Gastroesophageal sphincter (tissue), 4 donors: ENCODE results near the gene TRAPPC4. TPM values are rescaled to one million over a fixed set of nuclear protein-coding genes. Genes with fewer than 3 reads are reported as not detected.
"Not testable (repeated sequence)": the region's sequence is repeated elsewhere in the genome, so short reads cannot be mapped to it uniquely, and the experiment has no call there.

Experiments used
- ATAC-seq: fragments of 150-250 bp; one replicate; pipeline ENCODE4 v1.9.1; 2016; ENCODE audit warnings: mild to moderate bottlenecking, moderate library complexity
- H3K27ac ChIP-seq, 4 donors: fragments of 200-600 bp; sonication (generic) in 3 of 4; 1 replicate in 3 of 4; 2 replicates in 1 of 4; pipeline ENCODE4 v1.5.1; 2016 to 2019
- H3K27me3 ChIP-seq: fragments of 200-600 bp; sonication (generic); one replicate; pipeline ENCODE4 v1.5.1; 2019
- H3K36me3 ChIP-seq, 2 donors: fragments of 200-600 bp; sonication (generic); one replicate each; pipeline ENCODE4 v1.5.1; 2019; ENCODE audit warnings: control low read depth in 1 of 2
- H3K4me1 ChIP-seq, 3 donors: fragments of 200-600 bp; sonication (generic); 1 replicate in 2 of 3; 2 replicates in 1 of 3; pipeline ENCODE4 v1.5.1; 2016 to 2019; ENCODE audit warnings: control low read depth in 2 of 3
- H3K4me3 ChIP-seq, 2 donors: fragments of 200-600 bp; sonication (generic); one replicate each; pipeline ENCODE4 v1.5.1; 2019; ENCODE audit warnings: mild to moderate bottlenecking in 1 of 2, moderate library complexity in 1 of 2
- H3K9me3 ChIP-seq, 3 donors: fragments of 200-600 bp; sonication (generic); one replicate each; pipeline ENCODE4 v1.5.1; 2017 to 2019; ENCODE audit warnings: control low read depth in 2 of 3
- EP300 ChIP-seq: sonication (generic); formaldehyde crosslinking; IDR thresholded peaks from one replicate; pipeline ENCODE4 v1.6.1; 2017; ENCODE audit warnings: antibody characterized with exemption, mild to moderate bottlenecking
- POLR2A ChIP-seq, 2 donors: fragments of 450-650 bp; IDR thresholded peaks; one replicate each; pipeline ENCODE4 v1.6.1; 2017; ENCODE audit warnings: antibody characterized with exemption in 2 of 2, mild to moderate bottlenecking in 2 of 2, moderate library complexity in 1 of 2
- POLR2AphosphoS5 ChIP-seq: sonication (generic); formaldehyde crosslinking; IDR thresholded peaks from one replicate; pipeline ENCODE4 v1.6.1; 2017; ENCODE audit warnings: antibody characterized with exemption
- WGBS, 2 donors: methylation state at CpG; one replicate each; pipeline ENCODE4 v1.1.5; 2018; ENCODE audit warnings: low coverage in 1 of 2; 5-methylcytosine and 5-hydroxymethylcytosine counted together
- total RNA-seq, 4 donors: library from RNA; depleted of rRNA; stranded (reverse); fragments of >200 nt; gene quantifications; one replicate each; pipeline ENCODE4 v1.1.0, GENCODE V29; 2016
- TF ChIP-seq, protein P1 (sequence below), 4 experiments: fragments of 200-600 bp in 2 of 4; fragments of 450-650 bp in 2 of 4; sonication (generic) in 1 of 4; IDR thresholded peaks; one replicate each; pipeline ENCODE4 v1.5.1; 2017 to 2019; ENCODE audit warnings: antibody characterized with exemption in 4 of 4, mild to moderate bottlenecking in 2 of 4, moderate library complexity in 2 of 4

Gene TRAPPC4
- total RNA-seq, 4 donors from 2014 or later = 44.4 to 69.0 (median 52.1) TPM

GRCh38 chr11:119034813-119035212 is 16.2 kb downstream of the TRAPPC4 start:
- TF ChIP-seq POLR2AphosphoS5 = no peak
- no peak for TF ChIP-seq POLR2A (IDR thresholded peaks at IDR 0.05)
- TF ChIP-seq EP300 = no peak
- TF ChIP-seq, protein P1, sequence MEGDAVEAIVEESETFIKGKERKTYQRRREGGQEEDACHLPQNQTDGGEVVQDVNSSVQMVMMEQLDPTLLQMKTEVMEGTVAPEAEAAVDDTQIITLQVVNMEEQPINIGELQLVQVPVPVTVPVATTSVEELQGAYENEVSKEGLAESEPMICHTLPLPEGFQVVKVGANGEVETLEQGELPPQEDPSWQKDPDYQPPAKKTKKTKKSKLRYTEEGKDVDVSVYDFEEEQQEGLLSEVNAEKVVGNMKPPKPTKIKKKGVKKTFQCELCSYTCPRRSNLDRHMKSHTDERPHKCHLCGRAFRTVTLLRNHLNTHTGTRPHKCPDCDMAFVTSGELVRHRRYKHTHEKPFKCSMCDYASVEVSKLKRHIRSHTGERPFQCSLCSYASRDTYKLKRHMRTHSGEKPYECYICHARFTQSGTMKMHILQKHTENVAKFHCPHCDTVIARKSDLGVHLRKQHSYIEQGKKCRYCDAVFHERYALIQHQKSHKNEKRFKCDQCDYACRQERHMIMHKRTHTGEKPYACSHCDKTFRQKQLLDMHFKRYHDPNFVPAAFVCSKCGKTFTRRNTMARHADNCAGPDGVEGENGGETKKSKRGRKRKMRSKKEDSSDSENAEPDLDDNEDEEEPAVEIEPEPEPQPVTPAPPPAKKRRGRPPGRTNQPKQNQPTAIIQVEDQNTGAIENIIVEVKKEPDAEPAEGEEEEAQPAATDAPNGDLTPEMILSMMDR (IDR thresholded peaks at IDR 0.05) = no peak
- 67 to 79% methylated on average over 2 of the region's 3 CpGs for WGBS, 2 donors

GRCh38 chr11:119038884-119039283 is 20.3 kb downstream of the TRAPPC4 start:
- Histone ChIP-seq H3K4me1 (no peaks in the 10 kb centered on the region), H3K9me3 (no peaks in the 10 kb centered on the region), H3K27me3 (no peaks in the 10 kb centered on the region), H3K4me3 (no peak overlapping the region), H3K36me3 (no peaks in the 10 kb centered on the region), H3K27ac (no peak overlapping the region)
- ATAC-seq = no peak
- WGBS, 2 donors = 82 to 85% methylated on average over 2 to 4 of the region's 5 CpGs
- no peak for TF ChIP-seq POLR2AphosphoS5
- TF ChIP-seq, protein P1 (IDR thresholded peaks at IDR 0.05) = no peak
- TF ChIP-seq EP300 = no peak
- TF ChIP-seq POLR2A (IDR thresholded peaks at IDR 0.05) = no peak

More at GRCh38 chr11:119034813-119035212, 16.2 kb downstream of the TRAPPC4 start:
- ATAC-seq = no peak
- H3K27me3 ChIP-seq = no peaks in the 10 kb centered on the region
- no peaks in the 10 kb centered on the region for H3K9me3 ChIP-seq
- H3K27ac ChIP-seq = no peak overlapping the region
- no peaks in the 10 kb centered on the region for H3K36me3 ChIP-seq
- peaks cover 0 to 11% (median 3%) of the 10 kb centered on the region in 3 donors for H3K4me1 ChIP-seq
- no peak overlapping the region for H3K4me3 ChIP-seq

DNA sequence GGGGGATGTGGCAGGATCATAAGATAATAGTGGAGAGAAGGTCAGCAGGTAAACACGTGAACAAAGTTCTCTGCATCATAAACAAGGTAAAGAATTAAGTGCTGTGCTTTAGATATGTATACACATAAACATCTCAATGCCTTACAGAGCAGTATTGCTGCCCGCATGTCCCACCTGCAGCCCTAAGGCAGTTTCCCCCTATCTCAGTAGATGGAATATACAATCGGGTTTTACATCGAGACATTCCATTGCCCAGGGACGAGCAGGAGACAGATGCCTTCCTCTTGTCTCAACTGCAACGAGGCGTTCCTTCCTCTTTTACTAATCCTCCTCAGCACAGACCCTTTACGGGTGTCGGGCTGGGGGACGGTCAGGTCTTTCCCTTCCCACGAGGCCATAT is 20.9 kb downstream of the TRAPPC4 start:
- H3K36me3 ChIP-seq, H3K9me3 ChIP-seq, H3K27me3 ChIP-seq, H3K4me1 ChIP-seq, ATAC-seq, H3K27ac ChIP-seq, H3K4me3 ChIP-seq: not testable (repeated sequence)
- 21% methylated on average over 11 of the region's 11 CpGs; no CpG with 5 or more reads in 1 of the 2 donors for WGBS, 2 donors

GRCh38 chr11:119041821-119042514 is 23.4 kb downstream of the TRAPPC4 start:
- peaks cover 0 to 27% of the 10 kb centered on the region in 2 donors for H3K36me3 ChIP-seq
- no peak for TF ChIP-seq EP300
- TF ChIP-seq POLR2AphosphoS5 = no peak
- no peaks in the 10 kb centered on the region for H3K4me1 ChIP-seq
- no peaks in the 10 kb centered on the region for H3K9me3 ChIP-seq
- WGBS, 2 donors = 79 to 83% methylated on average over 3 to 4 of the region's 4 CpGs
- no peak overlapping the region for H3K4me3 ChIP-seq
- no peak overlapping the region for H3K27ac ChIP-seq
- no peak for ATAC-seq
- H3K27me3 ChIP-seq = no peaks in the 10 kb centered on the region

GRCh38 chr11:119042927-119043326 is 24.4 kb downstream of the TRAPPC4 start:
- ATAC-seq = no peak
- Histone ChIP-seq H3K9me3 (no peaks in the 10 kb centered on the region), H3K27me3 (no peaks in the 10 kb centered on the region), H3K4me1 (no peaks in the 10 kb centered on the region), H3K27ac (no peak overlapping the region), H3K4me3 (no peak overlapping the region), H3K36me3 (peaks cover 0 to 37% of the 10 kb centered on the region in 2 donors)
- TF ChIP-seq, protein P1 (IDR thresholded peaks at IDR 0.05) = no peak
- TF ChIP-seq POLR2AphosphoS5 (no peak), POLR2A (IDR thresholded peaks at IDR 0.05) (no peak), EP300 (no peak)
- 91 to 93% methylated on average over 3 to 9 of the region's 9 CpGs for WGBS, 2 donors

GRCh38 chr11:119044708-119045107 is 26.1 kb downstream of the TRAPPC4 start:
- Histone ChIP-seq H3K27ac (no peak overlapping the region), H3K9me3 (no peaks in the 10 kb centered on the region), H3K4me3 (no peak overlapping the region), H3K27me3 (no peaks in the 10 kb centered on the region), H3K36me3 (peaks cover 0 to 55% of the 10 kb centered on the region in 2 donors), H3K4me1 (no peaks in the 10 kb centered on the region)
- ATAC-seq = no peak
- no peak for TF ChIP-seq EP300
- TF ChIP-seq, protein P1 (IDR thresholded peaks at IDR 0.05) = no peak
- no peak for TF ChIP-seq POLR2AphosphoS5
- TF ChIP-seq POLR2A (IDR thresholded peaks at IDR 0.05) = no peak
- whole genome bisulfite sequencing, 2 donors = 50 to 72% methylated on average over 1 to 5 of the region's 6 CpGs
